Activated T-helper 2 cell treated with anti-CD3 and anti-CD28 coated beads, Interferon-gamma antibody, Interleukin-2, Interleukin-4, amounts not matched to agents 10 μg/mL and 5 μg/mL and 100 μg/mL, durations not matched to agents 14 hours and 24 hours and 36 hours (primary cell): ENCODE measurements around the gene CSRNP3. TPM values are rescaled to one million over a fixed set of nuclear protein-coding genes. Genes with fewer than 3 reads are reported as not detected.

ENCODE experiments used
- DNase-seq: peaks from one replicate; pipeline ENCODE4 v3.0.0; 2021; ENCODE audit warnings: low spot score
- H3K27ac Mint-ChIP-seq: one replicate; pipeline ENCODE4 v1.8.0; 2021; ENCODE audit warnings: mixed read lengths
- H3K27me3 Mint-ChIP-seq: one replicate; pipeline ENCODE4 v1.8.0; 2021; ENCODE audit warnings: low read depth, mixed read lengths
- H3K36me3 Mint-ChIP-seq: one replicate; pipeline ENCODE4 v1.8.0; 2021; ENCODE audit warnings: low read depth, mixed read lengths
- H3K4me1 Mint-ChIP-seq: one replicate; pipeline ENCODE4 v1.8.0; 2021; ENCODE audit warnings: low read depth, mixed read lengths
- H3K4me3 Mint-ChIP-seq: one replicate; pipeline ENCODE4 v1.8.0; 2021; ENCODE audit warnings: low read depth, mild to moderate bottlenecking, moderate library complexity, mixed read lengths
- H3K9me3 Mint-ChIP-seq: one replicate; pipeline ENCODE4 v1.8.0; 2021; ENCODE audit warnings: mixed read lengths
- intact Hi-C: fragments of 100-400 bp; cut with micrococcal nuclease; formaldehyde crosslinking; loops from one replicate; pipeline ENCODE4 v1.15.1; 2023
- total RNA-seq: library from RNA; stranded (reverse); gene quantifications from 2 replicates; pipeline ENCODE4 v1.2.3, GENCODE V29; 2022

CSRNP3 gene
- not detected in 2 replicates for total RNA-seq

- no peaks in the 10 kb centered on the region for H3K4me1 Mint-ChIP-seq
- intact Hi-C loops = no loop called here
- H3K27ac Mint-ChIP-seq = no peak within 1 kb of the TSS
- H3K9me3 Mint-ChIP-seq = no peaks in the 10 kb centered on the region
- no peaks in the 10 kb centered on the region for H3K36me3 Mint-ChIP-seq
- no peak within 1 kb of the TSS for H3K4me3 Mint-ChIP-seq
- no peaks in the 10 kb centered on the region for H3K27me3 Mint-ChIP-seq
- no peak for DNase-seq
These were observed at the start of gene CSRNP3 for GRCh38 chr2:165469417-165469816. Gene CSRNP3, plus strand, starts transcription at chr2:165469698. Its CDS starts 125,368 bp downstream, at chr2:165595066.

- H3K36me3 Mint-ChIP-seq = no peaks in the 10 kb centered on the region
- intact Hi-C loops = no loop called here
These were observed 49.3 kb upstream of the CSRNP3 start for GRCh38 chr2:165420231-165420630.

GRCh38 chr2:165423081-165423480, 46.4 kb upstream of the CSRNP3 start:
- Mint-ChIP-seq H3K27ac (no peak overlapping the region), H3K4me1 (no peaks in the 10 kb centered on the region), H3K4me3 (no peak overlapping the region), H3K27me3 (no peaks in the 10 kb centered on the region), H3K36me3 (no peaks in the 10 kb centered on the region), H3K9me3 (no peaks in the 10 kb centered on the region)
- intact Hi-C loops = no loop called here
- DNase-seq = no peak

More at GRCh38 chr2:165420231-165420630, 49.3 kb upstream of the CSRNP3 start:
- Mint-ChIP-seq H3K27me3 (no peaks in the 10 kb centered on the region), H3K4me3 (no peak overlapping the region), H3K4me1 (no peaks in the 10 kb centered on the region), H3K9me3 (peaks cover 6% of the 10 kb centered on the region), H3K27ac (no peak overlapping the region)
- DNase-seq = no peak

GRCh38 chr2:165425556-165425955, 43.9 kb upstream of the CSRNP3 start:
- no peak for DNase-seq
- no peak overlapping the region for H3K4me3 Mint-ChIP-seq
- no peaks in the 10 kb centered on the region for H3K4me1 Mint-ChIP-seq
- intact Hi-C loops = no loop called here
- H3K27ac Mint-ChIP-seq = no peak overlapping the region
- H3K9me3 Mint-ChIP-seq = no peaks in the 10 kb centered on the region
- no peaks in the 10 kb centered on the region for H3K36me3 Mint-ChIP-seq
- H3K27me3 Mint-ChIP-seq = no peaks in the 10 kb centered on the region

GRCh38 chr2:165427686-165428085, 41.8 kb upstream of the CSRNP3 start:
- Mint-ChIP-seq H3K27me3 (no peaks in the 10 kb centered on the region), H3K36me3 (no peaks in the 10 kb centered on the region), H3K27ac (no peak overlapping the region), H3K9me3 (no peaks in the 10 kb centered on the region), H3K4me1 (no peaks in the 10 kb centered on the region), H3K4me3 (no peak overlapping the region)
- no peak for DNase-seq
- intact Hi-C loops = no loop called here

- Mint-ChIP-seq H3K27me3 (no peaks in the 10 kb centered on the region), H3K9me3 (no peaks in the 10 kb centered on the region), H3K36me3 (no peaks in the 10 kb centered on the region), H3K4me3 (no peak overlapping the region), H3K27ac (no peak overlapping the region), H3K4me1 (no peaks in the 10 kb centered on the region)
- DNase-seq = no peak
- intact Hi-C loops = no loop called here
These were observed 40.6 kb upstream of the CSRNP3 start for GRCh38 chr2:165428926-165429325.

- no peaks in the 10 kb centered on the region for H3K9me3 Mint-ChIP-seq
- no peak for DNase-seq
- no peaks in the 10 kb centered on the region for H3K36me3 Mint-ChIP-seq
- H3K27me3 Mint-ChIP-seq = no peaks in the 10 kb centered on the region
- H3K27ac Mint-ChIP-seq = no peak overlapping the region
- H3K4me1 Mint-ChIP-seq = no peaks in the 10 kb centered on the region
- intact Hi-C loops = no loop called here
- H3K4me3 Mint-ChIP-seq = no peak overlapping the region
These were observed 38.5 kb upstream of the CSRNP3 start for GRCh38 chr2:165431014-165431413.

GRCh38 chr2:165432234-165432966, 37.1 kb upstream of the CSRNP3 start:
- intact Hi-C loops = no loop called here
- no peak for DNase-seq
- H3K27me3 Mint-ChIP-seq = no peaks in the 10 kb centered on the region
- no peaks in the 10 kb centered on the region for H3K36me3 Mint-ChIP-seq
- no peaks in the 10 kb centered on the region for H3K4me1 Mint-ChIP-seq
- H3K27ac Mint-ChIP-seq = no peak overlapping the region
- H3K4me3 Mint-ChIP-seq = no peak overlapping the region
- no peaks in the 10 kb centered on the region for H3K9me3 Mint-ChIP-seq

GRCh38 chr2:165434865-165435496, 34.5 kb upstream of the CSRNP3 start:
- no peak overlapping the region for H3K27ac Mint-ChIP-seq
- no peaks in the 10 kb centered on the region for H3K9me3 Mint-ChIP-seq
- H3K4me3 Mint-ChIP-seq = no peak overlapping the region
- intact Hi-C loops = no loop called here
- H3K36me3 Mint-ChIP-seq = no peaks in the 10 kb centered on the region
- no peaks in the 10 kb centered on the region for H3K27me3 Mint-ChIP-seq
- DNase-seq = no peak
- no peaks in the 10 kb centered on the region for H3K4me1 Mint-ChIP-seq

GRCh38 chr2:165435611-165436010, 33.9 kb upstream of the CSRNP3 start:
- intact Hi-C loops = no loop called here
- H3K36me3 Mint-ChIP-seq = no peaks in the 10 kb centered on the region
- no peak for DNase-seq
- H3K4me3 Mint-ChIP-seq = no peak overlapping the region
- H3K27ac Mint-ChIP-seq = no peak overlapping the region
- no peaks in the 10 kb centered on the region for H3K9me3 Mint-ChIP-seq
- no peaks in the 10 kb centered on the region for H3K4me1 Mint-ChIP-seq
- H3K27me3 Mint-ChIP-seq = no peaks in the 10 kb centered on the region

GRCh38 chr2:165436559-165436958, 32.9 kb upstream of the CSRNP3 start:
- no peak overlapping the region for H3K27ac Mint-ChIP-seq
- no peak overlapping the region for H3K4me3 Mint-ChIP-seq
- DNase-seq = no peak
- intact Hi-C loops = no loop called here
- no peaks in the 10 kb centered on the region for H3K4me1 Mint-ChIP-seq
- no peaks in the 10 kb centered on the region for H3K27me3 Mint-ChIP-seq
- H3K9me3 Mint-ChIP-seq = no peaks in the 10 kb centered on the region
- no peaks in the 10 kb centered on the region for H3K36me3 Mint-ChIP-seq

- Mint-ChIP-seq H3K36me3 (no peaks in the 10 kb centered on the region), H3K4me3 (no peak overlapping the region), H3K4me1 (peaks cover 3% of the 10 kb centered on the region), H3K27ac (no peak overlapping the region), H3K27me3 (no peaks in the 10 kb centered on the region), H3K9me3 (no peaks in the 10 kb centered on the region)
- intact Hi-C loops = no loop called here
- DNase-seq = no peak
These were observed 29.1 kb upstream of the CSRNP3 start for GRCh38 chr2:165440367-165440766.

GRCh38 chr2:165443511-165443910, 26.0 kb upstream of the CSRNP3 start:
- Mint-ChIP-seq H3K9me3 (no peaks in the 10 kb centered on the region), H3K36me3 (no peaks in the 10 kb centered on the region), H3K27me3 (no peaks in the 10 kb centered on the region), H3K4me3 (no peak overlapping the region), H3K27ac (no peak overlapping the region), H3K4me1 (peaks cover 3% of the 10 kb centered on the region)
- intact Hi-C loops = no loop called here
- DNase-seq = no peak
